HG02870 (cell line): ENCODE data around the gene ZKSCAN5.

Experiments
- ATAC-seq: cut with Tn5 transposase; IDR thresholded peaks from one replicate; pipeline ENCODE4 v1.9.1; 2021; ENCODE audit warnings: mild to moderate bottlenecking, moderate library complexity; ENCODE audit not compliant: unreplicated experiment

The ZKSCAN5 gene

DNA sequence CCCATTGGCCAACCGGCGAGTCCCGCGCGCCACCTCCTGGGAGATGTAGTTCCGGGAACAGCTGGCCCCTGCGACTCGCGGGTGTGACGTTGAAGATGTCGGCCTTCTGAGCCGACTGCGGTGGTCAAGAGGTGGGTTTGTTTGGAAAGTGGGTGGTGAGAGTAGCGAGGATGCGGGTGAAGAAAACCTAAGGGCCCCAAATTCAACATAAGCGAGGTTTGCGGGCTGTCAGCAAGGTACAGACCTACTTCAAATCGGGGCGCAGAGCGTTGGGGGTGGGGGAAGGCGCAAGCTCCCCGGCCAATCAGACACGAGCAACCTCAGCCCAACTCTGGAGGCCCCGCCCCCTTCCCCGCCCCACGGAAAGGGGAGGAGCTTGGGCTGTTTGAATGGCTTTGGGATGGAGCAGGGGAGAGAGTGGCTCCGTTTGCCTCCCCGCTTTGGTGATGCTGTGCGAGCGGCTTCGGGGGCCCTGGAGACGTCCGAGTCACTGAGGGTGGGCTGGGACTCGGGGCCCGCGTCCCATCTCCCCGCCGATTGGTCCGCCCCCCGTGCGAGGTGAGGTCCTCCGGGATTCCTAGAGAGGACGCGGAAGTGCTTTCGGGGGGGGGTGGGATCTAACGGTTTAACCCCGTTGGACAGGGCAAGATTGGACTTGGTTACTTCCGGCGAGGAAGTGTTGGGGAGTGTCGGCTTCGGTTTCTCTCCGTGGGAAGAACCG, at the start of gene ZKSCAN5:
Gene ZKSCAN5 (plus strand): TSS at position 60 of the 721 bp plus-strand sequence. CDS start 1,383 bp downstream, outside the sequence.
- peak; percentile 79 for ATAC-seq

DNA sequence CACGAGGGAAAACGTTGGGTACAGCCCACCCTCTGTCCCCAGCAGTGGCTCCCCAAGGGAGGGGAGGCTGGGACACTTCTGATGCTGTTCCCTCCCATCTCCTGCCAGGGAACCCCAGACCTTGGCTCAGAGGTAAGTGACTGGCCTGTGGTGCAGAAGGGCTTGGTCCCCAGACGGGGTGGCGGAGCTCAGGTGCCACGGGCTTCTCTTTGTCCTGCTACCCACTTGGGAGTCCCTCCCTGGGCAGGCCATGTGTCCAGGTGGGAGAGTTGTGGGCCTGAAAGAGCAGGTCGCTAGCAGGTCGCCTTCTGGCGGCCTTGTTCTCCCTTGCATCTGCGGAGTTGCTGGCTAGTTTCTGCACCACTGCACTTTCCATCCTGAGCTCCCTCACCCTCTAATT, 48.6 kb upstream of the ZKSCAN5 start:
- no peak for ATAC-seq

DNA sequence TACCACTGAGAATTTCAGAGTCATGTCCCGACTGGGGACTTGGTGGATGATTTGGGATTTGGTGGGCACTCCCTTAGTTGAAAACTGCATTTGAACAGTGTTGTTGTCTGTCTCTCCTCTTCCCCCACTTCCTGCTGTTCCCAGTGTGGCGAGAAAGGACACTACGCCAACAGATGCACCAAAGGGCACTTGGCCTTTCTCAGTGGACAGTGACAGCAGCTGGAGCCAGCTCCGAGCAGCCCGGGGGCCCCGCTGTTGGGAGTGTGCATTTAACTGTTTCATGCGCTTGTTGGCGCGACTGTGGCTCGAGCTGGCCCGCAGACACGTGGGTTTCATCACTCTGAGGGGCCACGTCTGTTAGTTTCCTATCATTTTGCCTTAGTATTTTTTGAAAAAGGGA, 48.2 kb upstream of the ZKSCAN5 start:
- no peak for ATAC-seq

DNA sequence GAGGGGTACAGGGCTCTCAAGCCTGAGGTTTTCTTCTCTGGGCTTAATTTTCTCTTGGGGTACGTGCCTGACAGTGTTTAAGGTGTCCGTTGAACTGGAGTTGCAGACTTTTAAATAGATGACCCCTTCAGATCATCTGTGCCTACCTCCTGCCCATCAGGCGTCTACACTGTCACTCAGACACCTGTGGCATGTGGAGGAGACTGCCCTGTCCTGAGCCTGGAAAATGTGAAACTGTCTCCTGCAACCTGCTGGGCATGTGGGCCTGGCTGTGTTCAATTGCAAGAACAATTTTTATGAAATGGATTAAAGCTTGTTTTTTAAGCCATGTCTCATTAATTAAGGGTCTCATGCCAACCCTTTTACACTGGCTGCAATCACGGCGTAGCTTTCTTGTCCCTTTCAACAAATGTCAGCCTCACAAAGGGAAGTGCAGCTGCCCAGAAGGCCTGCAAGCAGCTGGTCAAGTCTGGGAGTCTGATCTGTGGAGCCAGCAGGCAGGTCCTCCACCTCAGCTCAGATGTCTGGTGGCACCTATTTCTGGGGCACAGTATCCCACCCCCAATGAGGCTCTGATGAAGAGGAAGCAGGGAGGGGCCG, 47.3 kb upstream of the ZKSCAN5 start:
- no peak for ATAC-seq

DNA sequence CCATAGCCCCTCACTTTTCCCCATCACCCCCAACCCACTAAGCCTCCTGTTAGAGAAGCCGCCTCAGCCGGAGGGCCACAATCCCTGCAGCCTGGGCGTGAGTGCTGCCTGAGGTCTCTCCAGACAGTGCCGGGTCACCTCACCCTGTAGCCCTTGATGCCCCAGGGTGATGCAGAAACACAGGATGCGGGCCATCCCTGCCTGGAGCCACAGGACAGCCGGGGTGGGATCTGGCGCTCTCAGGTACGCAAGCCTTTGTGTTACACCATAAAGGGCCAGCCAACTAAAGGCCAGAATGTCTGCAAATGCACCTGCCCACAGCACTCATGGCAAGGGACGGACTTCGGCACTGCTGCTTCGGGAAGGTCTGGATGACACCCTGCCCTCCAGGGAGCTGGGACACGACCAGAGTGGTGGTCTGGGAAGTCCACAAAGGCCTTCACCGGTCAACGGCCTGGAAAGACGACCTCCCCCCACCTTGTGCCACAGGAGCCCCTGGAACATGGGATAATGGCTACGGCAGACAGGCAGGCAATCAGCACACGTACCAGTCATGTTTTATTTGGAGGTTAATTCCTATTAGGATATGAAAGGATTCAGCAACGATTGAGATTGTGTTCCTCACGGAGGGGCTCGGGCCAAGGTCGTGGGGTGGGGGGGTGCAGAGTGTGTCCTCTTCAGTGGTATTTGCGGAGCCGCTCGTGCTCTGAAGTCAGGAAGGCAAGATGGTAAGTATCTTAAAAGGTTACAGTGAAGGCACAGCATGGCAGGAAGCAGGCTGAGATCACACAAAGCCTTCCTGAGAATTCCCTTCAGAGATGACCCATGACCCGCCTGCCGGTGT, 46.6 kb upstream of the ZKSCAN5 start:
- ATAC-seq = no peak

DNA sequence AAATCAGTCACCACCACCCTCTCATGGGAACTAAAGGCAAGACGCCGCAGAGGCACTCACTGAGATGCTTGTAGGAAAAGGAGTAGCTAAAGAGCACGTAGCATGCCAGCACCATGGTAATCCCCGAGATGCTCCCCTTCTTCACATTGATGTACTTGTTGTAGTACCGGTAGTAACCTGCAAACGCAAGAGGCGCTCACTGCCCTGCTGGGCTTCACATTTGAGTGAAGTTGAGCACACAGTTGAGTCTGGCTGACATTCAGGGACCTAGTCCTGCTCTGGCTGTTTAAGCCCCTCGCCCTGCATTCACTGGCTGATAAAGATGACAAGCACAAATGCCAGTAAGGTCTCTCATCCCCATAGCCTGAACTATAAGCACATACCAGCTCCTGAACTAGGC, 45.4 kb upstream of the ZKSCAN5 start:
- ATAC-seq = no peak

DNA sequence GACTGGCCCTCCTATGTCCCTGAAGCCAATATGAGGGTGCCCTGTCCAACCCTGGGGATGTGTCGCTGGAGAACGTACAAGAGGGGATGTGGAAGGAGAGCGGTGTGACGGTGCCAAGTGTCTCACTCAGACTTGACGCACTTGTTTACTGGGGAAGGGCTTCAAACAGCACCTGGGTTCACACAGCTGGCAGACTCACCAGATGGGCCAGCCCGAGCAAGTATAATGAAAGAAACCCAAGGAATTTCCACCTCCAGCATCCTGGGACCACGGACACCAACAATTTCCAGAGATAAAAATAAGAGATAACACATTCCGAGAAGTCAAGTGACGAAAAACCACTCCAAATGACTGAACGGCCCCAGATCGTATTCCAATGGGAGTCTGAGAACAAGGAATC, 43.8 kb upstream of the ZKSCAN5 start:
- no peak for ATAC-seq

DNA sequence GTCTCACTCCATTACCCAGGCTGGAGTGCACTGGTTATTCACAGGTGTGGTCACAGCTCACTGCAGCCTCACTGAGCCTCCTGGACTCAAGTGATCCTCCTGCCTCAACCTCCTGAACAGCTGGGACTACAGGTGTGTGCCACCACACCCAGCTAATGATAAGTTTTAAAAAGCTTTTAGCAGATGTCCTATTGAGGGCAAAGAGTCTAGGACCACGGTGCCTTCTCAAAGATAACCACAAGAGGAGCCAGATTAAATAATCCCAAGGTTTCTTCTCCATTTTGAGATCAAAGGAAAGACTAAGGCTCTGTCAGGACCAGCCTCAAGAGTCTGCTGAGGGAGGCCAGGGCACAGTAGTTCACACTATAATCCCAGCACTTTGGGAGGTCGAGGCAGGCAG, 43.2 kb upstream of the ZKSCAN5 start:
- ATAC-seq = no peak

DNA sequence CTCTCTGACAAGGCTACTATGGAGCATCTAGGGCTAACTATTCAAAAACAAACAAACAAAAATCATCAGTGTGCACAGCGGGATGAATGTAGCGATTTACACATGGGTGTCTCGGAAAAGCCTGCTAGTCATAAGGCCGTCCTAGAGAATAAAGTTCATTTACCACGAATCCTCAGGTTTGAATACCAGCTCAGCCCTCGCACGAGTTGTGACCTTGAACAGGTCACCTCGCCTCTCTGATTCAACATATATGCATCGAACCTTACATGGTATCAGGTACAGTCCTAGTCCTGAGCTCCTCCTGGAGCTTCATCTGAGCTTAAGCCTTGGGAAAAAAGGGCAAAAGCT, 39.1 kb upstream of the ZKSCAN5 start:
- ATAC-seq = no peak

DNA sequence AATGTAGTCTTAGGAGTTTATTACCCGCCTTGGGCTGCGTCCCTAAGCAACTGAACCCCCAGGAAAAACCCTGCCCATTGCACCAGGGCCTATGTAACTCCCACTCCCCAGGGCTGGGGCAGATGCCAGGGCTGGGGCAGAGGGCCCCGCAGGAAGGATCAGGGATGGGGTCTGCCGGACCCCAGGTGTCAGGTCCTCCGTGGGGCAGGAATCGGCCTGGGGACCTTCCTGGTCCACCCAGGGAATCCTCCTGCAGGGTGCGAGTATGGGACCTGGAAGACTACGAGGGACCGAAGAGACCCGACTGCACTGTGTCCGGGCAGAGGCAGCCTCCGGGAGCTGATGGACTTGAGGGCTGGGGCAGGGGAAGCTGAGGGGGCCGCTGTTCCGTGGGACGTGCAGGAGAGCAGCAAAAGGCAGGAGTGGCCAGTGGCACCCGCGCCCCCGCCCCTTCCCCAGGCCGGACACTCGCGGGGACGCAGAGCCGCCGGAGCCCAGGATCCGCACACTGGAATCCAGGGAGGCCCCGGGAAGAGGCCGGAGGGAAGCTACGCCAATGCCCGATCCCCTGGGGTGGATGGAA, 36.0 kb upstream of the ZKSCAN5 start:
- no peak for ATAC-seq

DNA sequence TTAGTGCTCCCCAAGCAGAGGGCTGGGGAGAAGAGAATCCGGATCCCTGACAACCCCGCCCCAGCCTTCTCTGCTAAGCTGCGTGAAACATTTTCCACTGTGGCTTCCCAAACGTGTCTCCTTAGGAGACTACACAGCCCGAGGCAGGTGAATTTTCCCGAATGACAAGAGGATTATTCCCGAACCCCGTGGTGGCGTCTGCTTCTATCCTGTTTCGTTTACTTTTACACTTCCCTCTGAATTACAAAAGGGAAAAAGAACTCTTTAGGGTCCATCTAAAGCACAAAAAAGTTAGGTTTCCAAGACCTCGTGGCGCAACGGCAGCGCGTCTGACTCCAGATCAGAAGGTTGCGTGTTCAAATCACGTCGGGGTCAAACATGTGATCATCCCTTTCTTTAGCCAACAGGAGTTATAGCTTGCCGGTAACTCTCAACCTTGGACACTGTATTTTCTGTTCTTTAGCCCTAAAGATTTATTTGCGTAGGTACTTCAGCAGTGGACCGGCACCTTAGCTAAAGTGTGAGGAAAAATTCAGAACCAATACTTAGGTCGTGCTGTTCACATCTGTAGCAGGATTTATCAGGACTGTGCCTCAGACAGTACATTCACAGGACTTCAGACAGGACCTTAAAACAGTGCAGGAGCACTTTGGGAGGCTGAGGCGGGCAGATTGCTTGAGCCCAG, 34.9 kb upstream of the ZKSCAN5 start:
- no peak for ATAC-seq

DNA sequence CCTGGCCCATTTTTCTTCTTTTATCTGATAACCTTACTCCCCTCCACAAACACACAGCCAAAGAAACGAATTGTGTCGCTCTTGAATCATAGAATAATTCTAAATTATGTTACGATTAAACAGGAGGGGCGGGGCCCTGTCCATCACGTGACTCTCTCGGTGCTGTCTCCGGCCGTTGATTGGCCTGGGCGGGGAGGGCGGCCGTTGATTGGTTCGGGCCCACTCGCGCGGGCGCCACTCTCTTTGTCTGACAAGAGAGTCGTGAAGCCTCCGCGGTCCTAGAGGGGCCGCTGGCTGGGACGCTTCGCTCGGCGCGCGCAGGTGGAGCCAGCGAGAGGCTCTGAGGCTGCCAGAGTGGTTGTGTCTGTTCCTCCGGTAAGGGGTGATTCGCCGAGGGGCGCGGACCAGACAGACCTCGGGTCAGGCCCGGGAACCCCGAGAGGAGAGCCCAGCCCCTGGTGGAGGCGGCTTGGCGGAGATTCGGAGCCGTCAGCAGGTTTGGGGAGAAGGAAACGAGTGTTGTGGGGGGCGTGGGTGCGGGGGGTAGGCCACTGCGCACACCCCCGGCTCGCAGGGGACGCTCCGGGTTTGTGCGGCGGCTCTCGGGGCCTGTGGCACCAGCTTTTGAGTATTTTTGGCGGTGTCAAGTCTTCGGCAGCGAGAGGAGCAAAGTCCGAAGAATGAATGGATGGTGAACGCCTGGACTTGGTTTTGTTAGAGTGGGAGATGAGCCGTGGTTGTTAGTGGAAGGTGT, 31.7 kb upstream of the ZKSCAN5 start, which contains the start of gene ZNF789:
Gene ZNF789 (plus strand): TSS at position 330 of the 754 bp plus-strand sequence. CDS start 3,567 bp downstream, outside the sequence.
- peak; percentile 89 for ATAC-seq

DNA sequence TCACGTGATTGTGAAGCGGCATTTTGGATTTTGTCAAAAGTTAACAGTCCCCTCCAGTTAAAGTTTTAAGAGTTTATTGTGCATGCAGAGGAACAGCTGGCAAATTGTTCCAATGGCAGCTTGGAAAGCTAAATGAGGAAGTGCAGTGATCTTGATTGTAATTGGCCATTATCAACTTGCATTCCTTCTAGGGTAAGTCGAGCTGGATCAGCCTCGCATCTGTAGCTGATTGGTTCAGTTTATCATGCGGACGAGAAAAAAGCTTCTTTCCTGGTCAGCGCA, 31.2 kb upstream of the ZKSCAN5 start:
- ATAC-seq = no peak

DNA sequence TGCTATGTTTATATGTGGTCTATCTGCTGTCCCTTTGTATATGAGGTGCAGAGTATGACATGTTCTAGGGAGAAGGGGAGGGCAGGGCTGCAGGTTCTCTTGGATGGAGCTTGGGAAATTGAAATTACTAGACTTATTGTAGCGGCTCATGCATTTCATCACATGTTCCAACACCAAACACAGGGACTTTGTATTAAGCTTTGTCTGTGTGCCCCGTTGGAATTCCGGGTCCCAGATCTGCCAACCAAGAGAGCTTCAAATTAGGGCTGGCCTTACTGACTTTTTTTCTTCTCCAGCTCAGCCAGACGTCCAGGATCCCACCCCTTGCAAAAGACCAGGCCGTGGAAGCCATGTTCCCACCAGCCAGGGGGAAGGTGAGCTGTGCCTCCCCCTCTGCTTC, 28.4 kb upstream of the ZKSCAN5 start:
- no peak for ATAC-seq

DNA sequence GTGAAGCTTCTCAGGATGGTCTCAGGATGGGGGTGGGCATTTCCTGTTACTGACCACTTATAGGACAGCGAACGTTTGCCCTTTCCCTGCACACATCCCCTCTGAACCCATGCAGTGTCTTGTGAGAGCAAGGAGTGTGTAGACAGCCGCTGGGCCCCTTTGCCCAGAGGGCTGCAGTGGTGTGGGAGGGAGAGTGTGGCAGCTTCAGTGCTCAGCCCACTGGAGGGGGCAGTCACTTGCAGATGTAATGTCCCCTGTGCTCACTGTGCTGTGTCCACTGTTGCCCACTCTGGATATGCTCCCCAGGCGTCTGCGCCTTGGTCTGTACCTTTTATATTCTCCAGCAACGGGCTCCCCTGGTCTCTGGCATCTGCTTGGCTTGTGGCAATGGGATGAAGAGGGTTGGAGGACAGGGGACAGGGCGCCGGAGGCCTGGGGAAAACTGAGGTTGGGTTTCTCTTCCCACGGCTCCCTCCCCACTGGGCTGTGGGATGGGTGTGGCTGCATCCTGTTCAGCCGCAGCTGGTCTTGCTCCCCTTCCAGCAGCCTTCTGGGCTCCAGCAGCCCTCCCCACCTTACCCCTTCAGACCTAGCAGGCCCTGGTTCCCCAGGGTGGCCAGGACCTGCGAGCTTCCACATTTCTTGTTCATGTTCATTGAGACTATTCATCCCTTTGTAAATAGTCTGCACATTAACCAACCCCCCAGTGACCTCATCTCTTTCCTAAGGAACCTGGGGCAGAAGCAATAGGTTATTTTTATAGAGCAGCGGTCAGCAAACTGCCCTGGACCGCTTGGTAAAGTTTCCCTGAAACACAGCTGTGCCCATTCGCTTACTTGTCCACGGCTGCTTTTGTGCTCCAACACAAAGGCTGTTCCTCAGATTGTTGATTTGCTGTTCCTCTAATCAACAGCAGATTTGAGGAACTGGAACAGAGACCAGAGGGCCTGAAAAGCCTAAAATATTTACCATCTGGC, 25.7 kb upstream of the ZKSCAN5 start:
- no peak for ATAC-seq

DNA sequence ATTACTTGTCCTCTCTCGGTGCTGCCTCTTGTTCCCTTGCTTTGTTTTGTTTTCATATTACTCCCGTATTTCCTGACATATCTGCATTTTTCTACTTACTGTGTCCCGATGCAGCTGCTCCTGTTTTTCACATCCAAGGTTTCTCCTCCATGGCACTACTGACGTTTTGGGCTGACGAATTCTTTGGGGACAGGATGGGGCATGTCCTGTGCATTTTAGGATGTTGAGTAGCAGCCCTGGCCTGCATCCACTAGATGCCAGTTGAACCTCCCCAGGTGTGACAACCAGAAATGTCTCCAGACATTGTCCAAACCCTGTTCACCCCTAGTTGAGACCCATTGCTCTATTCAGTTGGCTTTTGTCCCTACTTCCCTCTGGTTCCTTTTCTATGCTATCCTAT, 19.4 kb upstream of the ZKSCAN5 start:
- no peak for ATAC-seq

DNA sequence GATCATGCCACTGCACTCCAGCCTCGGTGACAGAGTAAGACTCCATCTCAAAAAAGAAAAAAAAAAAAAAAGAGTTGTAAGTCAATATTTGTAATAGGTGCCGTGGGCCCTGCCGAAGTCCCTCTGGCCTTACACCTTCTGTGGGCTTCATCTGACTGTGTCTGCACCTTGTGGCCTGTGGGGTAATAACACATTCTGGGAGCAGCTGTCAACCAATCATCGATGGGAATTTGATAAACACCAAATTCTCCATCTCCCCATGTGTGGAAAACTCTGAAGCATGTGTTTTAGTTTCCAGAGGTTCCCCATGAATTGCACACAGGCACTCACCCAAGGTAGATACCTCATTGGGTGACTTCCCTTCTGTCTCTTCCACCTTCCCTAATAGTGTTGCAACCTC, 15.2 kb upstream of the ZKSCAN5 start:
- no peak for ATAC-seq

DNA sequence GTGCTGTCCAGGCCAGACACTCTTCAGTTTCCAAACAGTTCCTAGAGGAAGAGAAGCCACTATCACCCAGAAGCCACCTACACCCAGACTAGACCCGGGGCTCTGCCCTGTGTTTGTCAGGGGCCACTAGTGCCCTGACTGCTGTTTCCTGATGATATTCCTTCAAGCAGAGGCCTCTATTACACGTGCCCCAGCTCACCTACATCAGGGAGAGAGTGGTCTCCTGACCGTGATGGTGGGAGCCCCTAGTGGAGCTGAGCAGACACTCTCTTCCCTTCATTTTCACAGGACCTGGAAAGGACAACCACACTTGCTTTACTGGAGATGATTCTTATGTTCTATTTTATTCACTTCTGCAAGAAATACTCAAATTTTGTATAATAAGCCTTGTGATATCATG, 13.6 kb upstream of the ZKSCAN5 start:
- no peak for ATAC-seq

DNA sequence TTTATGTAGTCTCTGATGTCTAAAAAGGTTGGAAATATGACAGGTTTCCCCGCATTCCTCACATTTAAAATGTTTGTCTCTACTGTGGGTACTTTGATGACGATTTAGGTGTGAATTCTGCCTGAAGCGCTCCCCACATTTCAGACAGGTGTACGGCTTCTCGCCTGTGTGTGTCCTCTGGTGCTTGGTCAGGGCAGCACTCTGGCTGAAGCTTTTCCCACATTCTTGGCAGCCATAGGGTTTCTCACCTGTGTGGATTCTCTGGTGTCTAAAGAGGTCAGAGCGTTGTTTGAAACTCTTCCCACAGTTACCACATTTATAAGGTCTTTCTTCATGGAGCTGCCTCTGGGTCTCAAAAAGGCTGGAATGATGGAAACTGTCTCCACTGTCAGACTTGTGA, 10.6 kb upstream of the ZKSCAN5 start:
- no peak for ATAC-seq
